ENCODE data around the gene PDE8A.

PDE8A gene

DNA sequence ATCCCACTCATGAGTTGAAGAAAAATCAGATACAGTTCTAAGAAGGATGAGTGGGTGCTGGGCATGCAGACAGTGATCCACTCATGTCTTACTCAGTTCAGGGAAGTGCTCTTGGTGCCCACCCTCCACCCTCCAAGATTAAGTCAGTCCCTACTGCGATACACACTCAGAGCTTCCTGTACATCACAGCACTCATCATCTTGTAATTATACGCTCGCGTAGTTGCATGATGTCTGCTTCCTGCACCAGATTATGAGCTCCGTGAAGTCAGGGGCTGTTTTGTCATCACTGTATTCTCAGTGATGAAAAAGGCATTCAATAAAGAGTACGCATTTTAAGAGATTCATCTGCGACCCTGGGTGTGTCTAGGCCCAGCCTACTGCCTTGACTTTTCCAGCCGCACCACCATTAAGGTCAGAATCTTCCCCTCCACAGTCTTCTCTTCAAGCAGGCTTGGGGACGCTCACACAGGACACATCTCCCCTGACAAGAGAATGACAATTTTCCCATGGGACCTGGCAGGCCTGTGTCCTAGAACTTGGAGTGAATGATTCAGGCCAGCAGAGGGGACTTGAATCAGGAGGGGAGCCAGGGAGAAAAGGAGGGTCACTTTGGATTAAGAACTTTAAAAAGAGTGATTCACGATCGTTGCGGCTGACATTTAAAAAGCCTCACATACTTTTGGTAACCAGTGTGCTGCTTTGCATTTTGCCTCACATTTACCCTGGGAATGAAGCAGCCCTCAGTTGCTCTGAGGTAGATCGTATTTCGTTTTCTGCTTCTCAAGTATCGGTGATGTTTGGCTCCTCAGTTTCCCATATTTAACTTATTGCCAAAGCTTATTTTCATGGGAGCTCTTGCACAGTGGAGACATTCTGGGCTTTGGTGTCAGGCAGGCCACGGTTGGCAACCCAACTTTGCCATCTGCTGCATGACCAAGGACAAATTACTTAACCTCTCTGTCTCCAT, 7.9 kb upstream of the PDE8A start:
- TF ChIP-seq, protein P1, sequence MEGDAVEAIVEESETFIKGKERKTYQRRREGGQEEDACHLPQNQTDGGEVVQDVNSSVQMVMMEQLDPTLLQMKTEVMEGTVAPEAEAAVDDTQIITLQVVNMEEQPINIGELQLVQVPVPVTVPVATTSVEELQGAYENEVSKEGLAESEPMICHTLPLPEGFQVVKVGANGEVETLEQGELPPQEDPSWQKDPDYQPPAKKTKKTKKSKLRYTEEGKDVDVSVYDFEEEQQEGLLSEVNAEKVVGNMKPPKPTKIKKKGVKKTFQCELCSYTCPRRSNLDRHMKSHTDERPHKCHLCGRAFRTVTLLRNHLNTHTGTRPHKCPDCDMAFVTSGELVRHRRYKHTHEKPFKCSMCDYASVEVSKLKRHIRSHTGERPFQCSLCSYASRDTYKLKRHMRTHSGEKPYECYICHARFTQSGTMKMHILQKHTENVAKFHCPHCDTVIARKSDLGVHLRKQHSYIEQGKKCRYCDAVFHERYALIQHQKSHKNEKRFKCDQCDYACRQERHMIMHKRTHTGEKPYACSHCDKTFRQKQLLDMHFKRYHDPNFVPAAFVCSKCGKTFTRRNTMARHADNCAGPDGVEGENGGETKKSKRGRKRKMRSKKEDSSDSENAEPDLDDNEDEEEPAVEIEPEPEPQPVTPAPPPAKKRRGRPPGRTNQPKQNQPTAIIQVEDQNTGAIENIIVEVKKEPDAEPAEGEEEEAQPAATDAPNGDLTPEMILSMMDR (IDR thresholded peaks at IDR 0.05; ENCODE audit: unreplicated experiment in 3 of 3): no peak
- H3K9me3 Mint-ChIP-seq: no peaks in the 10 kb centered on the region
- H3K27me3 Mint-ChIP-seq (ENCODE audit: low read depth): peaks cover 15% of the 10 kb centered on the region
- no peak overlapping the region for H3K4me3 Mint-ChIP-seq
- no peak overlapping the region for H3K27ac Mint-ChIP-seq
- peaks cover 4% of the 10 kb centered on the region for H3K4me1 Mint-ChIP-seq
- no peaks in the 10 kb centered on the region for H3K36me3 Mint-ChIP-seq (ENCODE audit: low read depth)

- no peak overlapping the region for H3K27ac Mint-ChIP-seq
Measured at GRCh38 chr15:84975871-84976351, 5.7 kb upstream of the PDE8A start.

DNA sequence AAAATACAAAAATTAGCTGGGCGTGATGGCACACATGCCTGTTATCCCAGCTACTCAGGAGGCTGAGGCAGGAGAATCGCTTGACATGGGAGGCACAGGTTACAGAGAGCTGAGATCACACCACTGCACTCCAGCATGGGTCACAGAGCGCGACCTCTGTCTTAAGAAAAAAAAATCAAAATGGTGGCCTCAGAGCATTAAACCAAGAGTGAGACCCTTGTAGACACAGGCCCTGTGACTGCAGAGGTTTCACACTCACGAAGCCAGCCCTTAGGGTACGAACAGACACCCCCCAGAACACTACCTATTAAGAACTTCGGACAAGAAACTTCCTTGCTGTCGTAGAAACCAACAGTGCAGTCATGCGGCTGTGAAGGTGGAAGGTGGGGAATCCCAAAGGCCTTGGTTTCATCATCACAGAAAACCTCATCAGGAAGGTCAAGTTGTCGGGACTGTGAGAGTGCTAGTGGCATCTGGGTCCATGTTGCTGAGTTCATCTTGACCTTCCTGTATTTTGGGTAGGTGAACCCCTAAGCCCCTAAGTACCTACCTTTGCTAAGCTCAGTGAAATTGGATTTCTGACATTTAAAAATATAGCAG, 4.8 kb upstream of the PDE8A start:
- H3K36me3 Mint-ChIP-seq (ENCODE audit: low read depth): no peaks in the 10 kb centered on the region
- TF ChIP-seq, protein P1 (IDR thresholded peaks at IDR 0.05; ENCODE audit: unreplicated experiment in 3 of 3): no peak
- H3K9me3 Mint-ChIP-seq: no peaks in the 10 kb centered on the region
- H3K27ac Mint-ChIP-seq: no peak overlapping the region
- peaks cover 29% of the 10 kb centered on the region for H3K27me3 Mint-ChIP-seq (ENCODE audit: low read depth)
- H3K4me1 Mint-ChIP-seq: peaks cover 7% of the 10 kb centered on the region
- H3K4me3 Mint-ChIP-seq: no peak overlapping the region

More at GRCh38 chr15:84975871-84976351, 5.7 kb upstream of the PDE8A start:
- no peaks in the 10 kb centered on the region for H3K36me3 Mint-ChIP-seq (ENCODE audit: low read depth)
- TF ChIP-seq, protein P1 (IDR thresholded peaks at IDR 0.05; ENCODE audit: unreplicated experiment in 3 of 3): no peak
- H3K9me3 Mint-ChIP-seq: no peaks in the 10 kb centered on the region
- H3K4me1 Mint-ChIP-seq: peaks cover 7% of the 10 kb centered on the region
- no peak overlapping the region for H3K4me3 Mint-ChIP-seq
- H3K27me3 Mint-ChIP-seq (ENCODE audit: low read depth): peaks cover 29% of the 10 kb centered on the region

DNA sequence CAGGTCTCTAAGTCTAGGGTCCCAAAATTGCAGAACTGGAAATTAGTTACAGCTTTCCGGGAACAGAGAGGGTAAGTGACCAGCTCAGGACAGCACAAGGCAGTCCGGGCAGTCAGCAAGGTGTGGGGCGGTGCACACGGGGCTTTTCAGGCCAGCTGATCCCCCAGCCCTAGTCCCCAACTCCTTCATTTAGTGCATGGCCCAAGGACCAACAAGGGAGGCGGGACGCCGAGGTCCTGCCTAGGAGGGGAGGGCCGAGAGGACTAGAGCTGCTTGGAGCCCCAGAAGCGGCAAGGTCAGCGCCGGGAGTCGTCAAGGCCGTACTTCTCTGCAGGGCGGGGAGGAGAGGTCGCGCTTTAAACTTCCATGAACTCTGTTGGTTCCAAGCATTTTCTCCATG, 2.0 kb upstream of the PDE8A start:
- Mint-ChIP-seq H3K4me3 (peak overlapping the region; percentile 93 to 97 (median 93)), H3K36me3 (ENCODE audit: low read depth) (no peaks in the 10 kb centered on the region), H3K27me3 (ENCODE audit: low read depth) (peaks cover 48% of the 10 kb centered on the region), H3K27ac (peak overlapping the region; percentile 68 to 96 (median 93)), H3K9me3 (no peaks in the 10 kb centered on the region), H3K4me1 (peaks cover 18% of the 10 kb centered on the region)
- TF ChIP-seq, protein P1 (IDR thresholded peaks at IDR 0.05; ENCODE audit: unreplicated experiment in 3 of 3): no peak

DNA sequence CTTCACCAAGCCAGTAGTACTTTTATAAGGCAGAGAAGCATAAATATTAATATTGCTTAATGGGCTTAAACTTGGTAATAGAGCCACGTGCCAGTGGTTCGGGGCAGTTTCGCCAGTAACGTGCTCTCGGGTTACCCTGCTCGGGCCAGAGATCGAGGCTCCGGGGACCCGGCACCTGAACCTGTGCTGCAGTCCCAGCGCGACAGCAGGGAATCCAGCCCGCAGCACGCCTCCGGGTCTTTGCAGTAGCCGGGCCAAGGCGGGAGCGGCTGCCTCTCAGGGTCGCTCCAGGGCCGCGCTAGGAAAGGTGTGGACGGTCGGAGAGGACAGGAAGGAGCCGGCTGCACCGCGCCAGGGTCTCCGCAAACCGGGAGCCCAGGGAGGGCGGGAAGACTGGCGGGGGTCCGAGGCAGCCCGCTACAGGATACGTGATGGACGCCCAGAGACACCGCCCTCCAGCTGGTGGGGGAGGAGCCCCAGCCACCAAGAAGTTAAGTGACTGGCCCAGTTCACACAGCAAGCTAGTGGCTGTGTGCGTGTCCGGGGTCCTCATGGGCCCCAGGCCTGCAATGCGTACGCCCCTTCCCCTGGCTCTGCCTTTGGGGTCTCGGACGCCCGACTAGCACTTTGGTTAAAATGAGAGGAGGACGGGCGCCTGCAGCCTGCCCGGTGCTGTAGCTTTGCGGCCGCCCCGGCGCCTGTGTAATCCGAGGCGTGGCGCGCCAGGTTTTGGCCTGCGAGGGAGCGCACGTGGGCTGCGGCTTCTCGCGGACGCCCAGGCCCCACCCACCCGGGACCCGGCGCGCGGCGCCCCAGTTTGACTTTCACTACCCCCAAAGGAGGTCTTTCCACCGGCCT, 1.2 kb upstream of the PDE8A start:
- Mint-ChIP-seq H3K9me3 (no peaks in the 10 kb centered on the region), H3K4me1 (peaks cover 23% of the 10 kb centered on the region), H3K4me3 (peak overlapping the region; percentile 93 to 97 (median 93)), H3K36me3 (ENCODE audit: low read depth) (no peaks in the 10 kb centered on the region), H3K27me3 (ENCODE audit: low read depth) (peaks cover 43% of the 10 kb centered on the region), H3K27ac (peak overlapping the region; percentile 68 to 96 (median 93))
- TF ChIP-seq, protein P1 (IDR thresholded peaks at IDR 0.05; ENCODE audit: unreplicated experiment in 3 of 3): no peak
